Heart left ventricle (tissue), 16 donors: ENCODE data around the gene GGT7. TPM values are rescaled to one million over a fixed set of nuclear protein-coding genes. Genes with fewer than 3 reads are reported as not detected.

ENCODE experiments used
- ATAC-seq, 4 donors: fragments of 200-7000 bp; cut with Tn5 transposase; one replicate each; pipeline ENCODE4 v1.9.1; 2020 to 2022; ENCODE audit warnings: moderate library complexity in 4 of 4, mild to moderate bottlenecking in 3 of 4, moderate number of reproducible peaks in 1 of 4
- DNase-seq, 5 donors: peaks; one replicate each; pipeline ENCODE4 v3.0.0-alpha.2; 2020
- H3K27ac ChIP-seq, 12 donors: fragments of 200-600 bp; sonication (generic) in 4 of 12; one replicate each; pipeline versions ENCODE4 v1.5.0 to v1.8.0; 2016 to 2022; ENCODE audit warnings: mild to moderate bottlenecking in 2 of 12
- H3K27me3 ChIP-seq, 9 donors: fragments of 200-600 bp; sonication (generic) in 2 of 9; one replicate each; pipeline versions ENCODE4 v1.5.1 to v1.8.0; 2016 to 2022; ENCODE audit warnings: mild to moderate bottlenecking in 3 of 9
- H3K36me3 ChIP-seq, 9 donors: fragments of 200-600 bp; sonication (generic) in 2 of 9; one replicate each; pipeline versions ENCODE4 v1.5.0 to v1.8.0; 2018 to 2022; ENCODE audit warnings: mild to moderate bottlenecking in 2 of 9
- H3K4me1 ChIP-seq, 12 donors: fragments of 200-600 bp; sonication (generic) in 4 of 12; one replicate each; pipeline versions ENCODE4 v1.5.0 to v1.8.0; 2016 to 2022; ENCODE audit warnings: mild to moderate bottlenecking in 3 of 12
- H3K4me3 ChIP-seq, 12 donors: fragments of 200-600 bp; sonication (generic) in 4 of 12; one replicate each; pipeline versions ENCODE4 v1.5.0 to v1.8.0; 2017 to 2022; ENCODE audit warnings: mild to moderate bottlenecking in 9 of 12, moderate library complexity in 4 of 12
- H3K9me3 ChIP-seq, 12 donors: fragments of 200-600 bp; sonication (generic) in 4 of 12; one replicate each; pipeline versions ENCODE4 v1.5.0 to v1.8.0; 2016 to 2022; ENCODE audit warnings: mild to moderate bottlenecking in 1 of 12
- CTCF ChIP-seq, 12 donors: fragments of 200-600 bp; sonication (generic) in 4 of 12; IDR thresholded peaks; one replicate each; pipeline versions ENCODE4 v1.5.0 to v1.8.0; 2018 to 2022; ENCODE audit warnings: antibody characterized with exemption in 12 of 12, mild to moderate bottlenecking in 5 of 12
- POLR2A ChIP-seq, 2 donors: fragments of 450-650 bp; IDR thresholded peaks; one replicate each; pipeline ENCODE4 v1.6.1; 2017; ENCODE audit warnings: antibody characterized with exemption in 2 of 2, mild to moderate bottlenecking in 2 of 2, moderate library complexity in 2 of 2
- WGBS, 4 donors: extraction: QIAGEN DNeasy Blood & Tissue Kit in 2 of 4; methylation state at CpG; one replicate each; pipeline versions ENCODE4 v1.1.5 to v1.1.7; 2013 to 2018; 5-methylcytosine and 5-hydroxymethylcytosine counted together
- intact Hi-C, 10 donors: fragments of 100-400 bp; cut with DNase I; formaldehyde crosslinking; loops; one replicate each; pipeline versions ENCODE4 v1.11.1 to v1.14.2; 2022
- polyA plus RNA-seq, 2 donors: library from polyadenylated mRNA; stranded (reverse); fragments of 200-250 nt; gene quantifications; one replicate each; pipeline ENCODE4 v1.2.3, GENCODE V29; 2013
- total RNA-seq, 9 donors: library from RNA; depleted of rRNA in 2 of 9; stranded (reverse); fragments of >200 nt in 2 of 9; fragmentation: NEBNext Ultra II Directional in 3 of 9; extraction: Animal tissue kit (Norgen Biotek cat#: 25700) in 3 of 9; gene quantifications; one replicate each; pipeline versions ENCODE4 v1.1.0 to v1.2.4, GENCODE V29; 2016 to 2023
- donor health status: ischemic (EF 13 %, LVEDD 7.1; RV severe dilation, severe dysfunction).
- donor health status: healthy with polysubstance abuse.
- donor health status: DM: no; HTN: yes; CAD: no.
- donor health status: DM: no; HTN: no; CAD: no.
- donor health status: ischemic (EF 25% LVEDD 6.9; RV normal size, moderate dysfunction).
- donor health status: ischemic (EF 25% LVEDD 5.7; RV mildly dilated, moderate dysfunction).
- donor health status: healthy.
- donor health status: DM: yes; HTN: yes; CAD: no.
- donor health status: ischemic (EF 35%, LVEDD 5.7; RV mildly dilated, moderate dysfunction).
- donor health status: nonischemic (EF 11% LVEDD 7.7; RV severe dilation, severe dysfunction).
- donor health status: DM: yes; HTN: yes; CAD: no.
- donor health status: PGD.
- donor health status: ischemic (EF 29% LVEDD 5.4; RV normal size, mild dysfunction).
- donor health status: nonischemic (EF 23%, LVEDD 6.1; RV moderate dilation, normal function).

The GGT7 gene
- total and polyA plus RNA-seq, 11 donors, result 7.9 to 30.7 (median 17.5) TPM

GRCh38 chr20:34842143-34842542 is 30.5 kb downstream of the GGT7 start:
- WGBS, 4 donors, result 43 to 58% (median 53%) methylated on average over 2 of the region's 2 CpGs
- ATAC-seq (no peak), DNase-seq (no peak)
- intact Hi-C loops, result no loop called here
- Histone ChIP-seq H3K4me1 (no peaks in the 10 kb centered on the region), H3K27ac (no peak overlapping the region), H3K36me3 (peaks cover 0 to 12% (median 0%) of the 10 kb centered on the region in 9 donors), H3K27me3 (no peaks in the 10 kb centered on the region), H3K9me3 (no peaks in the 10 kb centered on the region), H3K4me3 (no peak overlapping the region)
- no peak for TF ChIP-seq CTCF (IDR thresholded peaks at IDR 0.05)
- TF ChIP-seq POLR2A (IDR thresholded peaks at IDR 0.05), result no peak

- ATAC-seq, result no peak
- WGBS, 4 donors, result 50 to 65% (median 51%) methylated on average over 6 of the region's 6 CpGs
- intact Hi-C loops, result loop anchor here in 5 of 10 donors (5.0 to 10.0 kb wide), 7 partner anchors 260 to 610 kb away; partner anchors contain the start of genes GDF5 (in 1 of the 5), MMP24OS (in 1 of the 5) and TRPC4AP (in 1 of the 5)
Measured at GRCh38 chr20:34834459-34834893, 38.2 kb downstream of the GGT7 start.

GRCh38 chr20:34831936-34832335 is 40.7 kb downstream of the GGT7 start:
- TF ChIP-seq CTCF (IDR thresholded peaks at IDR 0.05) (no peak), POLR2A (IDR thresholded peaks at IDR 0.05) (no peak)
- intact Hi-C loops, result loop anchor here in 5 of 10 donors (5.0 to 10.0 kb wide), 7 partner anchors 263 to 613 kb away; partner anchors contain the start of genes GDF5 (in 1 of the 5), MMP24OS (in 1 of the 5) and TRPC4AP (in 1 of the 5)
- ATAC-seq (no peak), DNase-seq (no peak)
- no peak overlapping the region for H3K4me3 ChIP-seq
- WGBS, 4 donors, result 70 to 80% (median 75%) methylated on average over 5 of the region's 5 CpGs
- no peaks in the 10 kb centered on the region for H3K4me1 ChIP-seq
- no peaks in the 10 kb centered on the region for H3K9me3 ChIP-seq
- H3K36me3 ChIP-seq, result no peaks in the 10 kb centered on the region
- no peaks in the 10 kb centered on the region for H3K27me3 ChIP-seq
- no peak overlapping the region for H3K27ac ChIP-seq

More at GRCh38 chr20:34834459-34834893, 38.2 kb downstream of the GGT7 start:
- TF ChIP-seq POLR2A (IDR thresholded peaks at IDR 0.05), result no peak
- TF ChIP-seq CTCF (IDR thresholded peaks at IDR 0.05), result peak; percentile 34 to 64 (median 50)
- Histone ChIP-seq H3K4me3 (no peak overlapping the region), H3K27me3 (no peaks in the 10 kb centered on the region), H3K9me3 (no peaks in the 10 kb centered on the region), H3K27ac (no peak overlapping the region), H3K4me1 (no peaks in the 10 kb centered on the region), H3K36me3 (no peaks in the 10 kb centered on the region)
- DNase-seq, result no peak

- WGBS, 4 donors, result 74 to 85% (median 77%) methylated on average over 3 of the region's 3 CpGs
- Histone ChIP-seq H3K9me3 (no peaks in the 10 kb centered on the region), H3K27ac (no peak overlapping the region), H3K4me1 (peaks cover 0 to 12% (median 3%) of the 10 kb centered on the region in 12 donors), H3K4me3 (no peak overlapping the region), H3K27me3 (no peaks in the 10 kb centered on the region), H3K36me3 (no peaks in the 10 kb centered on the region)
- intact Hi-C loops, result loop anchor here in 1 of 10 donors (10.0 kb wide), 1 partner anchor 626 kb away; the partner anchor contains the start of gene CEP250
- ATAC-seq, result no peak
- TF ChIP-seq CTCF (IDR thresholded peaks at IDR 0.05) (no peak), POLR2A (IDR thresholded peaks at IDR 0.05) (no peak)
- no peak for DNase-seq
Measured at GRCh38 chr20:34829191-34829590, 43.5 kb downstream of the GGT7 start.
